Measurements from ENCODE around the gene HOXA3.
A peak's percentile ranks its signal among the peaks of the same experiment; 100 is the strongest.

The HOXA3 gene

GRCh38 chr7:27088002-27088922 is 64.1 kb downstream of the HOXA3 start:
- no peak overlapping the region for H3K9ac ChIP-seq (ENCODE audit: low read depth, low read length)
- H3K27me3 ChIP-seq (ENCODE audit: control insufficient read depth, insufficient read depth, low read length): peaks cover 71% of the 10 kb centered on the region

DNA sequence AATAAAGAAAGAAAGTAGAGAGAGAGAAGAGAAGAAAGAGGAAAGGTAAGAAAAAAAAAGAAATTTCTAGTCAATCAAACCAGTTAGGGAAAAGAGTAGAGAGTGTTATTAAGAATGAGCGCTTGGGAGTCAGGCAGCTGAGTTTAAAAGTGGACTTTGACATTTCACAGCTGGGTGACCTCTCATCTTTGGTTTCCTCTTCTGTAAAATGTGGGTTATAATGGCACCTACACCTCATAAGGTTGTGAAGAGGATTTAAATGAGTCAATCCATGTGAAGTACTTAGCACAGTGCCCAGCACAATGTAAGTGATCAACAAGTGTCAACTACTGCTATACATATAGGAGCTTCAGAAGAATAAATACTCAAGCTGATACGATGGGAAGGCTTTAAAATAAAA is 68.7 kb downstream of the HOXA3 start:
- Histone ChIP-seq H3K36me3 (ENCODE audit: control insufficient read depth, insufficient read depth, low read length) (no peaks in the 10 kb centered on the region), H3K4me1 (ENCODE audit: control insufficient read depth, insufficient read depth, low read length) (peaks cover 10% of the 10 kb centered on the region), H3K27ac (ENCODE audit: low read depth, low read length) (no peak overlapping the region), H3K9me3 (ENCODE audit: control insufficient read depth, insufficient read depth, low read length) (no peaks in the 10 kb centered on the region), H3K9ac (ENCODE audit: low read depth, low read length) (no peak overlapping the region), H3K27me3 (ENCODE audit: control insufficient read depth, insufficient read depth, low read length) (peaks cover 30% of the 10 kb centered on the region), H3K4me3 (ENCODE audit: low read depth, low read length) (no peak overlapping the region)

More at GRCh38 chr7:27088002-27088922, 64.1 kb downstream of the HOXA3 start:
- no peak overlapping the region for H3K27ac ChIP-seq (ENCODE audit: low read depth, low read length)
- peaks cover 26% of the 10 kb centered on the region for H3K4me1 ChIP-seq (ENCODE audit: control insufficient read depth, insufficient read depth, low read length)
- H3K9me3 ChIP-seq (ENCODE audit: control insufficient read depth, insufficient read depth, low read length): no peaks in the 10 kb centered on the region
- H3K36me3 ChIP-seq (ENCODE audit: control insufficient read depth, insufficient read depth, low read length): no peaks in the 10 kb centered on the region
- H3K4me3 ChIP-seq (ENCODE audit: low read depth, low read length): no peak overlapping the region

GRCh38 chr7:27082171-27082570 is 70.2 kb downstream of the HOXA3 start:
- no peak overlapping the region for H3K9ac ChIP-seq (ENCODE audit: low read depth, low read length)
- H3K36me3 ChIP-seq (ENCODE audit: control insufficient read depth, insufficient read depth, low read length): no peaks in the 10 kb centered on the region
- no peaks in the 10 kb centered on the region for H3K9me3 ChIP-seq (ENCODE audit: control insufficient read depth, insufficient read depth, low read length)
- H3K4me3 ChIP-seq (ENCODE audit: low read depth, low read length): no peak overlapping the region
- no peak overlapping the region for H3K27ac ChIP-seq (ENCODE audit: low read depth, low read length)
- H3K4me1 ChIP-seq (ENCODE audit: control insufficient read depth, insufficient read depth, low read length): peaks cover 10% of the 10 kb centered on the region
- peaks cover 16% of the 10 kb centered on the region for H3K27me3 ChIP-seq (ENCODE audit: control insufficient read depth, insufficient read depth, low read length)

- Histone ChIP-seq H3K4me1 (ENCODE audit: control insufficient read depth, insufficient read depth, low read length) (peaks cover 10% of the 10 kb centered on the region), H3K9me3 (ENCODE audit: control insufficient read depth, insufficient read depth, low read length) (no peaks in the 10 kb centered on the region), H3K27me3 (ENCODE audit: control insufficient read depth, insufficient read depth, low read length) (peaks cover 13% of the 10 kb centered on the region), H3K27ac (ENCODE audit: low read depth, low read length) (peak overlapping the region; percentile 71), H3K36me3 (ENCODE audit: control insufficient read depth, insufficient read depth, low read length) (no peaks in the 10 kb centered on the region), H3K9ac (ENCODE audit: low read depth, low read length) (no peak overlapping the region), H3K4me3 (ENCODE audit: low read depth, low read length) (no peak overlapping the region)
Measured at GRCh38 chr7:27080844-27081436, 71.4 kb downstream of the HOXA3 start.

DNA sequence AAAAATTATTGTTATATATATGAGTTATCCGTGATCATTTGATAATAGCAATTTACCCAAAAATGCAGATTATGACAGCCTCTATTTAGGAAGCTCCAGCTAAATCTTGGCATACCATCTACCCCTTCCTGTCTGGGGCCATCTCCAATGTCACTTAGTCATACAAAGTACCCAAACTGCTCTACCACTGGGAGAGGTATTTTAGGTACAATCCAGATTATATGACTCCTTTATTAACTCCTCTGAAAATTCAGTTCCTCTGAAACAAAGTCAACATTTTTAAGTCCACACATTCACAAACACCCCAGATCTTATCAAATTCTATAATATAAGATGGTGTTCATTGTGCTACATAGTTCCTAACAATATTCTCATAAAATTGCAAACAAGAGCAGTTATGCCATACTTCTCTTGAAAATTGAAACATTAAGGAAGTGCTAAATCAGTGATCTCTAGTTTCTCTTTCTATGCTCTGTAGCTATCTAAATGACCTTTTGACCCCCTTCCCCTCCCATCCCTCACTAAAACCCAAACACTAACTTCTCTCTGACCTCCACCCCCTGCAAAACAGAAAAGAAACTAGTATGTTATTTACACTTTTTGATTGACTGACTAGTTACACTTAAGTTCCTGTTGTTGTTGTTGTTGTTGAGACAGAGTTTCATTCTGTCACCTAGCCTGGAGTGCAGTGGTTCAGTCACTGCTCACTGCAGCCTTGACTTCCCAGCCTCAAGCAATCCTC is 73.0 kb downstream of the HOXA3 start:
- Histone ChIP-seq H3K4me1 (ENCODE audit: control insufficient read depth, insufficient read depth, low read length) (peaks cover 10% of the 10 kb centered on the region), H3K27ac (ENCODE audit: low read depth, low read length) (no peak overlapping the region), H3K27me3 (ENCODE audit: control insufficient read depth, insufficient read depth, low read length) (peaks cover 8% of the 10 kb centered on the region), H3K9me3 (ENCODE audit: control insufficient read depth, insufficient read depth, low read length) (no peaks in the 10 kb centered on the region), H3K36me3 (ENCODE audit: control insufficient read depth, insufficient read depth, low read length) (no peaks in the 10 kb centered on the region), H3K4me3 (ENCODE audit: low read depth, low read length) (no peak overlapping the region), H3K9ac (ENCODE audit: low read depth, low read length) (no peak overlapping the region)

- Histone ChIP-seq H3K9me3 (ENCODE audit: control insufficient read depth, insufficient read depth, low read length) (no peaks in the 10 kb centered on the region), H3K27me3 (ENCODE audit: control insufficient read depth, insufficient read depth, low read length) (peaks cover 5% of the 10 kb centered on the region; the same call in 1 of the 2 replicates), H3K4me3 (ENCODE audit: low read depth, low read length) (no peak overlapping the region), H3K4me1 (ENCODE audit: control insufficient read depth, insufficient read depth, low read length) (peaks cover 10% of the 10 kb centered on the region), H3K9ac (ENCODE audit: low read depth, low read length) (no peak overlapping the region), H3K27ac (ENCODE audit: low read depth, low read length) (no peak overlapping the region), H3K36me3 (ENCODE audit: control insufficient read depth, insufficient read depth, low read length) (no peaks in the 10 kb centered on the region)
Measured at GRCh38 chr7:27078616-27079233, 73.7 kb downstream of the HOXA3 start.

DNA sequence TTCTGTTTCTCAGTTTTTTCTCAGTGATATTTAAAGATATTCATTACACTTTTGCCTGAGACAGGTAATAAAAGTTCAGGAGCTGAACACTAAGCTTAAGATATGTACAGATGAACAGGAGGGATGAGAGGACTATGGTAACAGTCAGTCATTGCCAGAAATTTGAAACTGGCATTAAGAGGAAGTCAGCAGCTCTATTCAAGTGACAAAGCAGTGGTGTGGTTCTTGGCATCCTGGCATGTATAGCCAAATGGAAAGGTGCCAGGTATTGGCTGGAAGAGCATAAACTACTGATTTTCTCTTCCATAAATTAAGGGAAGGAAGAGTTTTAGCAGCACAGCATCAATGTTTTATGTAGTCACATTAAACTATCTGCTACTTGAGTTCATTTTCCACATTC is 79.3 kb downstream of the HOXA3 start:
- Histone ChIP-seq H3K4me1 (ENCODE audit: control insufficient read depth, insufficient read depth, low read length) (no peaks in the 10 kb centered on the region), H3K36me3 (ENCODE audit: control insufficient read depth, insufficient read depth, low read length) (no peaks in the 10 kb centered on the region), H3K4me3 (ENCODE audit: low read depth, low read length) (no peak overlapping the region), H3K9me3 (ENCODE audit: control insufficient read depth, insufficient read depth, low read length) (no peaks in the 10 kb centered on the region), H3K9ac (ENCODE audit: low read depth, low read length) (no peak overlapping the region), H3K27ac (ENCODE audit: low read depth, low read length) (no peak overlapping the region), H3K27me3 (ENCODE audit: control insufficient read depth, insufficient read depth, low read length) (no peaks in the 10 kb centered on the region)

DNA sequence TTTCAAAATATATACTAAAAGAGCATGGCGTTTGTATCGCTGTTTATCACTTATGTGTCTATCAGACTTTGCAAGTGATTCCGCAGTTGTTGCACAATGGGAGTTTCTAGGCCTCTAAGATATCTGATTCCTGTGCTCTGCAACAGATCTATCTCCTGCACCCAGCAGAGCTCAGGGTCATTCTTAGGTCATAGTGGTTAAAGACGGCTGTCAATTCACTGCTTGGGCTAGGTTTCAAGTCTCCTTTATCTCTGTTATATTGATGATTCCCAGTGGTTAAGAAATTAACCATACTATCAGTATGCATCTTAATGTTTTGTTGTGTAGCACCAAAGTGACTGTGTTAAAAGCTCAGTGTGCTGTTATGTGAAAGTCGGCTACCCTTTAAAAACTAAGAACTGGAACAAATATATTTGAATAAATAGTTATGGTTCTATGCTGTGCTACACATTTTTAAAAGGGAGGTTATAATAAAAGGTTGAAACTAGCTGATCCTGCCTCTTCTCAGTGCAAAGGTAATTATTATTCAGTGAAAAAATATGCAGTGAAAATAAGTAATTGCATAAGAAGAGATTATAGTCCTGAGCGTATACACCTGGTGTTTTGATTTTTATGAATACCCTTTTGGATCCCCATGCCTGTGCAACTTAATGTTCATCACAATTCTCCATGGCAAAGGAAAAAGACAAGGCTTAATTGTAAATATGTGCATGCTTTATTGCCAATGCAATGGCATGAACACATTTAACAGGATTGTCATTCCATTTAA is 80.6 kb downstream of the HOXA3 start:
- H3K36me3 ChIP-seq (ENCODE audit: control insufficient read depth, insufficient read depth, low read length): no peaks in the 10 kb centered on the region
- H3K9ac ChIP-seq (ENCODE audit: low read depth, low read length): no peak overlapping the region
- no peaks in the 10 kb centered on the region for H3K27me3 ChIP-seq (ENCODE audit: control insufficient read depth, insufficient read depth, low read length)
- H3K4me1 ChIP-seq (ENCODE audit: control insufficient read depth, insufficient read depth, low read length): no peaks in the 10 kb centered on the region
- no peaks in the 10 kb centered on the region for H3K9me3 ChIP-seq (ENCODE audit: control insufficient read depth, insufficient read depth, low read length)
- no peak overlapping the region for H3K4me3 ChIP-seq (ENCODE audit: low read depth, low read length)
- H3K27ac ChIP-seq (ENCODE audit: low read depth, low read length): no peak overlapping the region

- H3K4me1 ChIP-seq (ENCODE audit: control insufficient read depth, insufficient read depth, low read length): no peaks in the 10 kb centered on the region
- no peaks in the 10 kb centered on the region for H3K9me3 ChIP-seq (ENCODE audit: control insufficient read depth, insufficient read depth, low read length)
- H3K9ac ChIP-seq (ENCODE audit: low read depth, low read length): no peak overlapping the region
- H3K27me3 ChIP-seq (ENCODE audit: control insufficient read depth, insufficient read depth, low read length): no peaks in the 10 kb centered on the region
- no peak overlapping the region for H3K4me3 ChIP-seq (ENCODE audit: low read depth, low read length)
- no peaks in the 10 kb centered on the region for H3K36me3 ChIP-seq (ENCODE audit: control insufficient read depth, insufficient read depth, low read length)
- H3K27ac ChIP-seq (ENCODE audit: low read depth, low read length): no peak overlapping the region
Measured at GRCh38 chr7:27068259-27068658, 84.1 kb downstream of the HOXA3 start.

- no peak overlapping the region for H3K27ac ChIP-seq (ENCODE audit: low read depth, low read length)
- H3K4me3 ChIP-seq (ENCODE audit: low read depth, low read length): no peak overlapping the region
- H3K36me3 ChIP-seq (ENCODE audit: control insufficient read depth, insufficient read depth, low read length): no peaks in the 10 kb centered on the region
- no peak overlapping the region for H3K9ac ChIP-seq (ENCODE audit: low read depth, low read length)
- H3K4me1 ChIP-seq (ENCODE audit: control insufficient read depth, insufficient read depth, low read length): no peaks in the 10 kb centered on the region
- H3K9me3 ChIP-seq (ENCODE audit: control insufficient read depth, insufficient read depth, low read length): no peaks in the 10 kb centered on the region
- no peaks in the 10 kb centered on the region for H3K27me3 ChIP-seq (ENCODE audit: control insufficient read depth, insufficient read depth, low read length)
Measured at GRCh38 chr7:27066148-27066547, 86.2 kb downstream of the HOXA3 start.

All from HUES48 (cell line).